ENCODE data around the gene TMED5.

DNA sequence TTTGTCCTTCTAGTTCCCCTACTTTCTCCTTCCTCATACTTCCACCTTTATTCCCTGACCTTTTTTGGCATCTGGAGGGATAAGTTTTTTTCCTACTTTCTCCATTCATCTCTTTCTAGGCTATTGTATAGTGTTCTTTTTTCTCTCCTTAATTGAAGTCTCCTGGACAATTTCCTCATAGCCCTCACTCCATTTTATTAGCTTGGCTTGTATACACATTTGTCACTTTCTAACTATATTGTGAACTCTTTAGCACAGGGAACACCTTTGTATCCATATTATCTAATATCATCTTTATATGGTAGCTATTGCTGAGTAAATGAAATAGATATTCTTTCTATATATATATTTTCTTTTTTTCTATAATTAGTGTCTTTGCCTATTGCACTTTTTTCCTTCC is 47.6 kb downstream of the TMED5 start:
- TF ChIP-seq, protein P1, sequence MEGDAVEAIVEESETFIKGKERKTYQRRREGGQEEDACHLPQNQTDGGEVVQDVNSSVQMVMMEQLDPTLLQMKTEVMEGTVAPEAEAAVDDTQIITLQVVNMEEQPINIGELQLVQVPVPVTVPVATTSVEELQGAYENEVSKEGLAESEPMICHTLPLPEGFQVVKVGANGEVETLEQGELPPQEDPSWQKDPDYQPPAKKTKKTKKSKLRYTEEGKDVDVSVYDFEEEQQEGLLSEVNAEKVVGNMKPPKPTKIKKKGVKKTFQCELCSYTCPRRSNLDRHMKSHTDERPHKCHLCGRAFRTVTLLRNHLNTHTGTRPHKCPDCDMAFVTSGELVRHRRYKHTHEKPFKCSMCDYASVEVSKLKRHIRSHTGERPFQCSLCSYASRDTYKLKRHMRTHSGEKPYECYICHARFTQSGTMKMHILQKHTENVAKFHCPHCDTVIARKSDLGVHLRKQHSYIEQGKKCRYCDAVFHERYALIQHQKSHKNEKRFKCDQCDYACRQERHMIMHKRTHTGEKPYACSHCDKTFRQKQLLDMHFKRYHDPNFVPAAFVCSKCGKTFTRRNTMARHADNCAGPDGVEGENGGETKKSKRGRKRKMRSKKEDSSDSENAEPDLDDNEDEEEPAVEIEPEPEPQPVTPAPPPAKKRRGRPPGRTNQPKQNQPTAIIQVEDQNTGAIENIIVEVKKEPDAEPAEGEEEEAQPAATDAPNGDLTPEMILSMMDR (IDR thresholded peaks at IDR 0.05) = no peak
- no peak for TF ChIP-seq POLR2AphosphoS5 (IDR thresholded peaks at IDR 0.05; ENCODE audit: insufficient read depth in 1 of 2, low read depth in 1 of 2)

Data from vagina (tissue), 2 donors.